Tibial nerve (tissue), 4 donors: ENCODE results near the gene PLAC1.

Source experiments
- EP300 ChIP-seq, 2 donors: sonication (generic); formaldehyde crosslinking; IDR thresholded peaks; one replicate each; pipeline ENCODE4 v1.6.1; 2017; ENCODE audit warnings: antibody characterized with exemption in 2 of 2, mild to moderate bottlenecking in 1 of 2
- POLR2A ChIP-seq, 2 donors: fragments of 450-650 bp; IDR thresholded peaks; one replicate each; pipeline ENCODE4 v1.6.1; 2017; ENCODE audit warnings: antibody characterized with exemption in 2 of 2, mild to moderate bottlenecking in 2 of 2, moderate library complexity in 2 of 2
- TF ChIP-seq, protein P1 (sequence below), 5 experiments: fragments of 200-600 bp in 3 of 5; fragments of 450-650 bp in 2 of 5; sonication (generic) in 3 of 5; IDR thresholded peaks; one replicate each; pipeline ENCODE4 v1.5.1; 2016 to 2019; ENCODE audit warnings: antibody characterized with exemption in 5 of 5, mild to moderate bottlenecking in 3 of 5, moderate library complexity in 2 of 5

DNA sequence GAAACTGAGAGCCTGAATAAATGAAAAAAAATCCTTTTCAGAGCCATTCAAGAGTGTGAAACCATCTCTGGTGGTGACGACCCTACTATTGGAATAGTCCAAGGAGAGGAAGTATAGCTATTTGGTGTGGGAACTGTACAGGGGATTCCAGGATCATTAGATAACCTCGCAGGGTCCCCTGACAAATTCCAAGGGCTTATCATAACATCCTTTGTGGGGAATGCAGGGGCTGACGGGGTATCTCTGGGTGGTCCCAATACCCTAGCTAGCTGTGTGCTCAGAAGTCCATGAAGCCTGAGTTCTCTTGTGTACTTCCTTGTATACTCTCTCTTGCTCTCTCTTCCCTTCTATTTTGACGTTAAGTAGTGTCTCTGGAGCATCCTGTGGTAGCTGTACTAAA, 13.8 kb upstream of the PLAC1 start:
- TF ChIP-seq, protein P1, sequence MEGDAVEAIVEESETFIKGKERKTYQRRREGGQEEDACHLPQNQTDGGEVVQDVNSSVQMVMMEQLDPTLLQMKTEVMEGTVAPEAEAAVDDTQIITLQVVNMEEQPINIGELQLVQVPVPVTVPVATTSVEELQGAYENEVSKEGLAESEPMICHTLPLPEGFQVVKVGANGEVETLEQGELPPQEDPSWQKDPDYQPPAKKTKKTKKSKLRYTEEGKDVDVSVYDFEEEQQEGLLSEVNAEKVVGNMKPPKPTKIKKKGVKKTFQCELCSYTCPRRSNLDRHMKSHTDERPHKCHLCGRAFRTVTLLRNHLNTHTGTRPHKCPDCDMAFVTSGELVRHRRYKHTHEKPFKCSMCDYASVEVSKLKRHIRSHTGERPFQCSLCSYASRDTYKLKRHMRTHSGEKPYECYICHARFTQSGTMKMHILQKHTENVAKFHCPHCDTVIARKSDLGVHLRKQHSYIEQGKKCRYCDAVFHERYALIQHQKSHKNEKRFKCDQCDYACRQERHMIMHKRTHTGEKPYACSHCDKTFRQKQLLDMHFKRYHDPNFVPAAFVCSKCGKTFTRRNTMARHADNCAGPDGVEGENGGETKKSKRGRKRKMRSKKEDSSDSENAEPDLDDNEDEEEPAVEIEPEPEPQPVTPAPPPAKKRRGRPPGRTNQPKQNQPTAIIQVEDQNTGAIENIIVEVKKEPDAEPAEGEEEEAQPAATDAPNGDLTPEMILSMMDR (IDR thresholded peaks at IDR 0.05): no peak
- TF ChIP-seq POLR2A (IDR thresholded peaks at IDR 0.05): no peak
- TF ChIP-seq EP300 (IDR thresholded peaks at IDR 0.05): no peak
